Fibroblast of skin of left biceps (primary cell): ENCODE results near the gene RBMS1.

Experiments used
- DNase-seq, 2 experiments: peaks; one replicate each; pipeline ENCODE4 v3.0.0-alpha.2; 2013; ENCODE audit warnings: low read depth in 2 of 2

RBMS1 gene

DNA sequence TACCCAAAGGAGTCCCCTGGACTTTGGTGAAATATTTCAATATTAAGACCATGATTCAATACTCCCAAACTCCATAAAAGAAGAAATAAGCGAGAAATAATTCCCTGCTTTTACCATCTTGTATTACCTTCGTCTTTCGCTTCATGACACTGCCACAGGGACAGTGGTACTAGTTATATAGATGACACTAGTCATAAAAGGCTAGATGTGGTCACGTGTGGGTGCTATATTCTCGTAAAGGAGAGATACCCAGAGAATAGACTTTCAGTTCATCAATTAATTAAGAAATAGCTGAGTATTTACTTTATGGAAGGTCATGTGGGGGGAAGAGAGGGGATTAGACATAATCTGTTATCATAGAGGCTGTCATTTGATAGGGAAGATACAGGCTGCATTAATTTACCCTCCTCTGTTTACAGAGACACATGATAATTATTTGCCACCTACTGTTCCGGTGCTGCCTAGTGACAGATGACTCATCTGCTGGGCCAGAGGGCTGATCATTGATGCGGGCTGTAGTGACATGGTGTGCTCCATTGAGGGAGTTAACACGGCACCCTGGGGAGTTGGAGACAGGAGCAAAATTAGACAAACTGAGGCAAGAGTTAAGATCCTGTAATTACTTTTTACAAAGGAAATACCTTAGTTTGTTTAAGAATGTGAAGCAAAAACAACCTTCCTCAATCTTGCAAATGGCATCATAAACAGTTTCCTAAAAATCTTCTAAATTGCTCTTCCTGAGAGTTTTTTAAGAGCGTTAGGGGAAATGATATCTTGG is 215.3 kb downstream of the RBMS1 start:
- DNase-seq, result no peak

DNA sequence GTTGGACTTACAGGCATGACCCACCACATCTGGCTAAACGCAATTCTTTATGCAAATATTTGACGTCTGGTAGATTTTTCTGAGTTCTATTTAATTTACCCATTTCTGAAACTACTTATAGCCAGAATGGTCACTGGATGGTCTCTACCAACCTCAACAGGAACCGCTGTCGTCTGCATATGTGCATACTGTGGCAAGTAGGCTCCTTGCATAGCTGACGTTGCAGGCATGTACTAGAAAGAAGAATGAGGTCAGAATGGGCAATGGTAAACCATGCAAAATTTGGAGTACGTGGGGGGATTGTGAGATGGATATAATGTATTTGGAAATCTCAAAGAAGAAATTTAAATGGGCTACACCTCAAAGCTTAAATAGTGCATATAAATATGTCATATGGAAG is 216.5 kb downstream of the RBMS1 start:
- DNase-seq, result no peak

DNA sequence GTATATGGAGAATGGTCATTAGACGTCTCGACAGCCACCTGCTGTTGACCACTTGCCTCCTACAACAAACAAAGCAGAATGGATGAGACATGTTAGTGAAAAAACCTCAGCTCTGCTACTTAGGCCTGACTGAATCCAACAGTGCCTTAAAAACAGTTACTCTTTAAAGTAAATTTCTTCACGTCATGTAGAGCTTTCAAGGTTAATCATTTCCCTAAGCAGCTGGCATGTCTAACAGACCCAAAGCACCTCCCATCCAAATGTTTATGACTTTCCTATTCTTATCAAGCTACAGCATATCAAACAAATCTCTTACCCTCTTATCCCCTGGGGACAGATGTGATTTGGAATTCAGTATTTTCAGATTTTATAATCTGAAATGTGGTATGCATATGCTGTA is 218.0 kb downstream of the RBMS1 start:
- DNase-seq, result no peak

DNA sequence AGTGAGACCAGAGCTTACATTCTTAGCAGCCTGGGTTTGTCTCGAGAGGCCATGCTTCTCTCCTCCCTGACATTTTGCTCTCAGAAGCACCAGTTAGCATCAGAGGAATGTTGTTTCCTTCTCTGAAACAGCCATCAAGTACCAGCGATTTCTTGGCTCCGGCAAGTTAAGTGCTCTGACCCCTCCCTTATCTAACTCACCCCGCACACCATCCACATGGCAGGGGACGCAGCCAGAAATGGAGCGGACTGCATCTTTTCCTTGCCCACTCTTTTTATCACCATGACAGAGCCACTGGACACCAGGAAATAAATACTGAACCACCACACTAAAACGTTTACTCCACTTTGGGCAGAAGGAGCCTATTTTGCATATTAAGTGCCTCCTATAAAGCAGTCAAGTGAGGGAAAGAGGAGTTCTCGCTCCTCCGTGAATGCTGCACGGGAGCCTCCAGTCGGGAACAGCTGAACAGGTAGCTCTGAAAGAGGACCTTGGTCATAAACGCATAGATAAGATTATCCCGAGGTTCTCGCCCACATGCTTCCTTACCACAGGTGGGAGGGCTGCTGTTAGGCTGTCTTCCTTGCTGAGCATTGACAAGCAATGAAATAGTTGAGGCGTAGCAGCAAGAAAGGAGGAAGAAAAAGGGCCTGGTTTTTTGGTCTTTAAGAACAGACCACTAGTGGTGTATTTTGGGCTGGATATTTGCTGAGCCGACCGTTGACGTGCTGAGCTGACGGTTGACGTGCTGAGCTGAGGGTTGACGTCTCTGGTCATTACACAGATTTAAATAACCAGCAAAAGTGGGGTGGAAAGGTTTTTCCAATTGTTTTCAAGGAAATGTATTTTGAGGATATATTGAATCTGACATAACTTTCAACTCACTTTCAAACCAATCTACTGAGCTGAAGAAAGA is 222.2 kb downstream of the RBMS1 start:
- no peak for DNase-seq

DNA sequence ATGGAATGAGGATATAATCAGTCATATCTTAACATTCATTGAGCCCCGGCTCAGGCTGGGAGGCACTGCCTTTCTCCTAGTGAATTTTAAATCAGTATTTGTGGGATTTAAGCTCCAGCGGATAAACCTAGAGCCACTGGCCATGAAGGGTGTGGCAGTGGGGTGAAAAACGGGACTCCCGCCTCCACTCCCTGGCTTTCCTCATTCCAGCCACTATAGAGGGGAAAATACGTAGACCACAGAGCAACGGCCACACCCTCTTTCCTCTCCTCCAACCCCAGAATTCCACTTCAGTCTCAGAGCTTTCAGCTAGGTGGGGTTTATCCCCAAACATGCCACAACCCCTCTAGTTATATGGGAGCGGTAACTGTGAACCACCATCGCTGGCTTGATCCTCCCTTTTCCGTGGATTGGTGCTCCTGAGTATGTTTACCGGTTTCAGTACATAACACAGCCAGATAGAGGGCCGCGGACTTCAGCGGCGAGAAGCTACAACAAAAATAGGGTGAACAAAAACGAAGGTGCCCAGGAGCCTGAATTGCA is 223.0 kb downstream of the RBMS1 start:
- DNase-seq, result no peak

DNA sequence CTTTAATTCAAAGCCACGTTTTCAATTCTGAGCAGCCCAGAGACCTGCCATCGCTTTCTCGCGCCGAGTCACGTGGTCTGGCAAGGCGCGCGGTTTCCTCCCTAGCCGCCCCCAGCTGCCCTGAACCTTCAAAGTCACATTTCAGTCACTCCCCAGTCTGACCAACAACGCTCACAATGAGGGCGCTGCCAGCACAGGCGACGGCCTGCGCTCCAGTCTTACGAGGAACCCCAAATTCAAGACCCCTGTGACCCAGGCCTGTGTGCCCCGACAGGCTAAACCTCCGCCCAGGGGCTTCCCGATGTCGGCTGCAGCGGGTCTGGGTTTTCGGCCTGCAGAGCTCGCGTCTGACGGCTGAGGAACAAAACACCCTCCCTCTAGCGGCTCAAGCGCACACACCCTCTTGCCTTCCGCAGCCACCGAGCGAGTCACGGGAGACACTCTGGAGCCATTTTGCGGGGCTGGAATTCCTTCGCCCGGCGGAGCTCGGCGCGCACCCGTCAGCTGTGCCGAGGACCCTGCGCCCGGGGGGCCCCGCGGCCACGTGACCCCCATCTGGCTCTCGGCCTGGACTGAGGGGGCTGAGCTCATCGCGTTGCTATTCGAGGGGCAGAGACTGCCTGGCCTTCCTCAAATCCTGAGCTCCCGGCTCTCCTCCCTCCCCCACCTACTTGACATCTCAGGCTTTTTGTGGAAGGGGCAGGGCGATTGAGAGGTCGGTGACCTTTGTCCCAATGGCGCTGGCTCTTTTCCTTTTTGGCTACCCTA is 223.6 kb downstream of the RBMS1 start:
- peak; percentile 89 to 90 for DNase-seq

DNA sequence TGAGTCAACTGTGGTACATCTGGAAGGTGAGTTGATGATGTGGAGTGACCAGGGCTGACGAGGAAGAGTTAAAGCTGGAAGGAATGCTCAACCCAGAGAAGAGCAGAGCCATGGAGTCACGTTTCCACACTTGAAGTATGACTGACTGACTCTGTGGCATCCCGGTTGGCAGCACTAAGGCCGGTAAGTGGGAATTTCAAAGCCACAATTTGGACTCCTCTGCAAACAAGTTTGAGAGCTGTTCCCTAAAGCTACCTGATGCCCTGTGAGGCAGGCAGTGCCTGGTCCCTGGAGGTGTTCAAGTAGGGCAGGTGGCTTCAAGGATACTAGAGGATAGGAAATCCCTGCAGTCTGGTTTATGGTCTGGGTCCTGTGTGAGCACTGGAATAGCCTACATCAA is 224.2 kb downstream of the RBMS1 start:
- DNase-seq, result no peak

DNA sequence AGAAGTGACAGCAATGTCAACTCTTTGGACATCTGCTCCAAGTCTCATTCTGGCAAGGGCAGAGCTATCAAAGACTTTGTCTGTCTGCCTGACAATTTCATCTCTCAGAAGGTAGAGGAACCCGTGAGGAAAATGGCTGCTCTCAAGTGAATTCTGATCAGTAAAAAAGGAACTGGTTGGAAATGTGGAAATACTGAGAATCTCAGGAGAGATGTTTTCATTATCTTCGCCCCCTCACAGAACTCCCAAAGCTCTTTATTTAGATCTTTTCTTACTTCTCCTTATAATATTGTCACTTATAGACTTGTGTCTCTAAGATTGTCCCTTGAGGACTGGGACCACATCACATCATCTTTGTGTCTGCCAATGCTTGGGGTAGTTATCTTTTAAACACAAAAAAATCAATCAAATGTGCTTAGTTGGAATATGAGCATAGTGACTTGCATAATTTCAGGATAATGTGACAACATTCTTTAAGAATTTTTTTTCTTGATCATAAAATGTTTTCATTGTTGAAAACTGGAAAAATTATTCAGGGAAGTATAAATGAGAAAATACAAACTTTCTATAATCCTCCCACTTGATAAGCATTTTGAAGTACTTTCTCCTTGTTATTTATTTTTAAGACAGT is 225.3 kb downstream of the RBMS1 start:
- DNase-seq, result no peak

DNA sequence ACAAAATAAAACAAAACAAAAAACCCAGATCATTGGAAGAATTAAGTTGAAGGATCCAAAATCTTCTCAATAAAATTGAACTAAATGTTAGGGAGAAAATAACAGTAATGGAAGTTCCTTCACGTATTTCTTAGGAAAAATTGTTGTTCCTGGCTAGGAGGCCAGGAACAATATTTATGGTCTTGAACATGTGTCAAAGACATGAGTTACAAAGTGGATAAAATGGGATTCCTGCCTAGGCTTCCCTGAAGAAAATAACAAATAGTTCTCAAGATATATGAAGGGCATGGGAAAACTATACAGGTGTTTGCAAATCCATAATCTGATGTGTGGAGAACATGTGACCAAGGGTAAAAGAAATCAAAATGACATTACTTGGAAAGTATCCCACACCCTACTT is 225.9 kb downstream of the RBMS1 start:
- DNase-seq, result no peak

DNA sequence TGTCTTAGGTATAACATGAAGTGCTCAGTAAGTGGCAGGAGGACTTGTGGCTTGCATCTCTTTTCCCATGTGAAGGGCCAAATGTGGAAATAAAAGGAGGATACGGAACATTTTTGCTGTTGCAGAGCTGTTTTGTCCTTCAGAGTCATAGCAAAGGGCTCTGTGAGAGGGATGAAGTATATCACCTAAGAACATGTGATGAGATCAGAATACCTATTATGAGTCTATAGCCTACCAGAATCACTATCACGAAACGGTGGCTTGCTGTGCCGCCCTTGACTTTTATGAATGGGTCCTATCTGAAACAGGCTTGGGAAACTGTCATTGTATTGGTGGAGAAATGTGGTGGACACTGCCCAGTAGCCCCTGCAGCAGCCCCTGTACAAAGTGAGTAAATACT is 226.6 kb downstream of the RBMS1 start:
- no peak for DNase-seq

DNA sequence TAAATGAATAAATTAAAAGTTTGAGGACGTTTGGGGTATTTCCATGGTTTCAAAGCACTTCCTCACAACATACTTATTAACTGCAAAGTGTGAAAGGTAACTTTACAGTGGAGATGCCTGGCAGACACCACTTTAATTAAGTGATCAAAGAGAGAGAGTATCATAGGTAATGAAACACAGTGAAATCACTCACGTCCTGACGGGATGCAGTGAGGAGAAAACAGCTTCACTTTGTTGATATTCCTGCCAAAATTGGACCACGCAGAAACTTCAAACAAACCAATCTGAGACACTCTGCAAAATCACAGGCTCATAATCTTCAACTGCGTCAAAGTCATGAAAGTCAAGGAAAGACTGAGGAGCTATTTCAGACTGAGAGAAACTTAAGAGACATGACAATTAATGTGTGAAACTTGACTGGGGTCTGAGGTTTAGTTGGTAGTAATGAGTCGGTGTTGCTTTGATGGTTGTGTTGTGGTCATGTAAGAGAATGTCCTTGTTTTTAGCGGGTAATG is 227.5 kb downstream of the RBMS1 start:
- DNase-seq, result no peak

DNA sequence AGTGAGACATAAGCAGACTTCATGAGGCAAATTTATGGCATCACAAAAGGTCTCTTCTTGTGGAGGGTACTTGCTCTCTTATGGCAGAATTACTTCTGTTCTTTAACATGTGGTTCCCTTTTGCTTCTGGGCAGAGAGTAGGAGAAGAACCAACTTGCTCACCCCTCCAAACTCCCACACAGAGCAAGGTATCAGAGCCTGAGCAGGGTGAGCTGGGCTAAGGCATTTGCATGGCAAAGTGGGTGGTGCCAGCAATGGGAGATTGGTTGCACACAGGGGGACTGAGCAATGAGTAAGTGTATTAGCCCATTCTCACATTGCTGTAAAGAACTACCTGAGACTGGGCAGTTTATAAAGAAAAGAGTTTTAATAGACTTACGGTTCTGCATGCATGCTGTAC is 229.3 kb downstream of the RBMS1 start:
- no peak for DNase-seq

DNA sequence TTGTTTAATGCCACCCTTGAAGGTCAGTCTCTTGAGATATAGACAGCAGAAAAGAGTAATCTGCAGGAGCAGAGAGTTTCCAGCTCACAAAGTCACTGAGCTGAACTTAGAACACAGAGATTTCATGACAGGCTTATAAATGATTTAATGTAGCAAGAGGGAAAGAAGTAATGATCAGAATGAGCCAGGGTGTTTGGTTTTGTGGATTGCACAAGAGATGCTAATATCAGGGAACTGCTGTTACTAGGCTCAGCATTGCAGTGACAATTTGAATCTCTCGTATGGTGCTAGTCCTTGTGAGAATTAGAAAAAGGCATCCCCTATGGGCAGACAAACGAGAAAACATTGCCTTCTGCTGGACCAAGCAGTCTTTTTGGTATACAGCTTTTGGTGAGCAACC is 231.9 kb downstream of the RBMS1 start:
- no peak for DNase-seq

DNA sequence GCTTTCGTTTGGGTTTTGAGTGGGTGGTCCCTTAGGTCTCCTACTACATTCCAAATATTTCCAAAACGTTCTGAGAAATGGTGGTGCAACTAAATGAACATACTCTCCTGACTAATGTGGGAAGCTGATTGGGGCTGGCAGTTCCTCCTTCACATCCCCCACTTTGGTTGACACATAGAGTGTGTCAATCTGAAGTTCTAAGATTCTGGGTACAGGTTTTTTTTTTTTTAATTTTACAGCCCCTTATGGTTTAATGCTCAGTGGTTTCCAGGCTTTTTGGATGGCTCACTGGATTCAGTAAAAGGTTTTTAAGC is 235.2 kb downstream of the RBMS1 start:
- DNase-seq, result no peak

DNA sequence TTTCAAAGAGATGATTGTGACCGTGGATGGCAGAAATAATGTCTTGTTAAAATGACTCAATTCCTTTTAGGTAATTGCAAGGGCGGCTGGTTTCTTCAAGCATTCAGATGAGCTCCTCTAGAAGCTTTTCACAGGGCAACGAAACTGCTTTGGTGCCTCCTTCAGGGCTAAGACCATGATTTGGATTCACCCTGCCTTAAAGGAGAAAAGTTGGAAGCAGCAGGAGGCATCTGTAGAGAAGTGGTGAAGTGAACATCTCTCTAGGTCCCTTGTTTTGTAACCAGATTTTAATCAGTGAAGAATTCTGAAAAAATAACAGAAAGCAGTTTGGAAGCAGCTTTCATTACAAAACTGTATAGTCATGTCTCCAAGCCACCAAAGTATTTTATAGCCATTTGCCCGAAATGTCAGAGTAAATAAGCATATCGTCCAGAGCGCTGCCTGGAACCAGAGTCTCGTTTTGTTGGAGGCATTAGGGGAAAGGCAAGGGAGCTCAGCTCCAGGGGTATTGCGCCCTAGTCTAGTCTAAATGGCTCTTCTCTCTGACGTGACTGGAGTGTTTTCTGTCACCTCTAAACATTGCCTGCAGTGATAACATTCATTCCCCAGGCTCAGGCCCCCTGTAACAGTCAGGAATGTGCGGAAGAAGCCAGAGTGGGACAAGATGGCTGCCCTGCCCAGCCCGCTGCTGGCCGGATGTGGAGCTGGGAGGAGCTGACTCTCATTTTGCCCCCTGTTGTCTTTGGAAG is 235.7 kb downstream of the RBMS1 start:
- no peak for DNase-seq

DNA sequence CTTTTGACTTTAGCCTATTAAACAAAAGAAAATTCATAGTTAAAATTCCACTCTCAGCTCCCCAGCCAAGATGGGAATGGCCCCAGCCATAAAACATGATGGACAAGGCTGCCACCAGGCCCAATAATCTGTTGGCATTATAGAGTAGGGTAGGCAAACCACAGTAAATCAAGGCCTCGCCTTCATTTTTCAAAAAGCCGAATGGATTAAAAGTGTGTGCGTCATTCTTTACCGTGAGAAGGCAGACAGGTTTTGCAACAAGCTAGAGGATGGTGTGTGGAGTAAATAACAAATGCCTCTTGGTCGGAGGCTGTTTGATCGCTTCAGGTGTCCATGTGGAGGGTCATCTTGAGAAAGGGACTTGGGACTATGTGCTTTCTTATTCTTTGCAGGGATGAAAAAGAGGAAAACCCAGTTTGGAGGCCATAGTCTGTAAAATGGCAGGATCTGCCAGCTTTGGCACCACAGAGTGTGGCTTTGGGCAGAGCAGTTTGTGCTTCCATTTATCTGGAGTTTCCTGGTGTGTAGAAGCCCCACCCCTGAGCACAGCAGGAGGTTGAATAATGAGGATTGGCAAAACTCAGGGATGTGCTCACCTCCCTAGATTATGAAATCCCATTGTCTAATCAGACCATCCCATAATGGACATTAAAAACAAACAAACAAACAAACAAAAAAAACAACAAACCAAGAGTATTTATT is 236.4 kb downstream of the RBMS1 start:
- no peak for DNase-seq

DNA sequence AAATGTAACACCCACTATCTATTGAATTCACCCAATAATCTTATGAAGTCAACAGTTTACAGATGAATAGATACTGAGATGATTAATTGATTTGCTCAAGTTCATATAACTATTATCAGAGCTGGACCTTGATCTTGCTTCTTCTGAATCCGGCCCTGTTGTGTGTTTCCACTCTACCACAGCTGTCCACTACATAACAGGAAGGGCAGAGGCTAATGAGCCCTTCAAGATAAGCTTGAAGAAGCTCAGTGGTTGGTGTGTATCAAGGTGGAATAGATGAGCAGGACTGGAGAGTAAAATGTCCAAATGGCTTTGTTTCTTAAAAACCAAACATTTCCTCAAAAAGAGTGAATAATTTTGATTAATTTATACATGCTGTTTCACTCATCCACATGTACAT is 237.1 kb downstream of the RBMS1 start:
- DNase-seq, result no peak

DNA sequence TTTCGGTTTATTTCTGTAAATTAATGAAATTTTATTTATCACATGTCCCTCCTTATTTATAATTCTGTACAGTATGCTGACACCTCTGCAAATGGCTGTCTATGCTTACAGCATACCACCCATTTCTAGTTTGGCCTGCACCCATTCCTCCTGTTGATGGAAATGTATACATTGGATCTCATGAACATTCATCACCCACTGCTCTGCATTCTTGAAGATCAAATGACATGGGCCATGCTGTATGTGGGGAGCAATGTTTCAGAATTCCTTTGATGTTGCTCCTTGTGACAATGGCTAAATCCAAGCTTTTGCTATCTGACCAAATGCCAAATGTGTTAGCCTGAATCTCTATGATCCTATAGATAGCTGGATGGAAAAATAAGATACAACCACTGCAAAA is 238.2 kb downstream of the RBMS1 start:
- DNase-seq, result no peak

DNA sequence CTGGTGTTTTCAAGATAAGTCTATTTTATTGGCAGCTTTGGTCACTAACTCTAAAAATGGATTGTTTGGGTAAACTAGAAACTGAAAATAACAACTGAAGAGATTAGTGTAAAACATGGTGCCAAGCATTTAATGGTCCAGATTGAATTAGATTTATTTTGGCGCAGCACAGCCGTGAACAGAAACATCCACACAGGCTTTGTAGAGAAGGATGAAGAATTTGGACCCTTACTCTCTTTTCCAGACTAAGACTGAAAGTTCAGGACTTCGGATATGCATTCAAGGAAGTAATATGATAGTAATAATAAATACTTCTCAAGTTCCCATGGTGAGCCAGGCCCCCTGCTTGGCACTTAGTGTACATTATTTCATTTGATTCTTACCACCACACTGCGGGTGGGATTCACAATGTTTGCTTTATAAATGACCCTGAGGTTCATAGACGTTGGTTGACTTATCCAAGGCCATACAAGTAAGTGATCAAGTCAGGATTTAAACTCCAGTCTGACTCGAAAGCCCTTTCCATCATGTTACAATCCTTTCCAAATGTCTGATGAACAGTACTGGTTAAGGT is 239.3 kb downstream of the RBMS1 start:
- no peak for DNase-seq
